WTC11 (cell line): ENCODE measurements around the gene CCDC85A.

Source experiments
- FOXJ3 ChIP-seq: sonication (generic); formaldehyde crosslinking; IDR thresholded peaks from 2 replicates; pipeline ENCODE4 v1.9.0; 2021; ENCODE audit warnings: missing genetic modification reagents, mild to moderate bottlenecking, borderline replicate concordance
- GABPB1 ChIP-seq: sonication (generic); formaldehyde crosslinking; IDR thresholded peaks from 2 replicates; pipeline ENCODE4 v1.8.1; 2023; ENCODE audit warnings: mild to moderate bottlenecking, missing genetic modification reagents

GRCh38 chr2:56195563-56195962 lies 11.8 kb downstream of the CCDC85A start:
- no peak for TF ChIP-seq FOXJ3
- no peak for TF ChIP-seq GABPB1 (CRISPR knock-in tag)
